Left cardiac atrium (tissue), 4 donors: ENCODE results near the gene KDM2A. TPM values are rescaled to one million over a fixed set of nuclear protein-coding genes. Genes with fewer than 3 reads are reported as not detected.
"Not testable (repeated sequence)": the region's sequence is repeated elsewhere in the genome, so short reads cannot be mapped to it uniquely, and the experiment has no call there.

Experiments
- ATAC-seq, 2 donors: fragments of 200-7000 bp; cut with Tn5 transposase; one replicate each; pipeline ENCODE4 v1.9.1; 2020; ENCODE audit warnings: mild to moderate bottlenecking in 2 of 2, moderate library complexity in 2 of 2
- DNase-seq: peaks from one replicate; pipeline ENCODE4 v3.0.0-alpha.2; 2020
- intact Hi-C, 2 donors: fragments of 100-400 bp; cut with DNase I; formaldehyde crosslinking; loops; one replicate each; pipeline versions ENCODE4 v1.14.1 to v1.15.1; 2022 to 2023
- total RNA-seq, 2 donors: library from RNA; stranded (reverse); fragmentation: NEBNext Ultra II Directional; extraction: Animal tissue kit (Norgen Biotek cat#: 25700); gene quantifications; one replicate each; pipeline ENCODE4 v1.2.1, GENCODE V29; 2021
- donor health status: DM: no; HTN: yes; CAD: no.
- donor health status: DM: no; HTN: yes; CAD: no; lungs with severe emphysema.
- donor health status: DM: yes; HTN: yes; CAD: no.
- donor health status: Dilated cardiomyopathy.

Gene KDM2A
- total RNA-seq, 2 donors from 2014 or later, result 38.2 to 46.7 TPM

- intact Hi-C loops, result no loop called here
- ATAC-seq (no peak), DNase-seq (no peak)
Measured at GRCh38 chr11:67211656-67212436, 92.8 kb downstream of the KDM2A start.

- intact Hi-C loops, result no loop called here
- no peak for DNase-seq
- no peak for ATAC-seq
Measured at GRCh38 chr11:67213178-67213621, 94.1 kb downstream of the KDM2A start.

- ATAC-seq (no peak), DNase-seq (no peak)
- intact Hi-C loops, result no loop called here
Measured at GRCh38 chr11:67227726-67228125, 108.7 kb downstream of the KDM2A start.

GRCh38 chr11:67230406-67230805, 111.3 kb downstream of the KDM2A start:
- DNase-seq (no peak), ATAC-seq (no peak)
- intact Hi-C loops, result loop anchor here in 1 of 2 donors (10.0 kb wide), 1 partner anchor 106 kb away; no protein-coding TSS in a partner anchor

GRCh38 chr11:67230886-67231285, 111.8 kb downstream of the KDM2A start:
- DNase-seq, result no peak
- intact Hi-C loops, result loop anchor here in 1 of 2 donors (10.0 kb wide), 1 partner anchor 106 kb away; no protein-coding TSS in a partner anchor
- no peak for ATAC-seq

GRCh38 chr11:67233584-67234190, 114.6 kb downstream of the KDM2A start:
- intact Hi-C loops, result loop anchor here in 1 of 2 donors (10.0 kb wide), 1 partner anchor 109 kb away; no protein-coding TSS in a partner anchor
- ATAC-seq (no peak), DNase-seq (no peak)

GRCh38 chr11:67234571-67234970, 115.5 kb downstream of the KDM2A start:
- DNase-seq, ATAC-seq: not testable (repeated sequence)
- intact Hi-C loops, result loop anchor here in 1 of 2 donors (10.0 kb wide), 1 partner anchor 110 kb away; no protein-coding TSS in a partner anchor

- DNase-seq (no peak), ATAC-seq (no peak)
- intact Hi-C loops, result loop anchor here in 1 of 2 donors (10.0 kb wide), 1 partner anchor 113 kb away; no protein-coding TSS in a partner anchor
Measured at GRCh38 chr11:67237574-67237973, 118.5 kb downstream of the KDM2A start.

GRCh38 chr11:67238894-67239782, 120.1 kb downstream of the KDM2A start:
- no peak for DNase-seq
- ATAC-seq, result no peak
- intact Hi-C loops, result loop anchor here in 1 of 2 donors (10.0 kb wide), 1 partner anchor 114 kb away; no protein-coding TSS in a partner anchor

GRCh38 chr11:67239783-67240575, 120.9 kb downstream of the KDM2A start:
- ATAC-seq (peak; percentile 98), DNase-seq (peak; percentile 98)
- intact Hi-C loops, result loop anchor here in 1 of 2 donors (10.0 kb wide), 1 partner anchor 115 kb away; no protein-coding TSS in a partner anchor

GRCh38 chr11:67240576-67241389, 121.7 kb downstream of the KDM2A start:
- intact Hi-C loops, result no loop called here
- ATAC-seq (peak; percentile 28 to 66), DNase-seq (peak; percentile 80)

GRCh38 chr11:67242548-67242947, 123.5 kb downstream of the KDM2A start:
- ATAC-seq (no peak), DNase-seq (no peak)
- intact Hi-C loops, result no loop called here

- DNase-seq (no peak), ATAC-seq (no peak)
- intact Hi-C loops, result no loop called here
Measured at GRCh38 chr11:67243051-67243450, 124.0 kb downstream of the KDM2A start.

GRCh38 chr11:67245046-67245445, 126.0 kb downstream of the KDM2A start:
- DNase-seq (no peak), ATAC-seq (no peak)
- intact Hi-C loops, result no loop called here

GRCh38 chr11:67247946-67248550, 129.0 kb downstream of the KDM2A start:
- ATAC-seq (no peak), DNase-seq (no peak)
- intact Hi-C loops, result no loop called here

GRCh38 chr11:67248653-67249052, 129.6 kb downstream of the KDM2A start:
- DNase-seq (no peak), ATAC-seq (peak; percentile 71 to 75)
- intact Hi-C loops, result no loop called here
